ENCODE measurements around the gene ARFGAP2.

DNA sequence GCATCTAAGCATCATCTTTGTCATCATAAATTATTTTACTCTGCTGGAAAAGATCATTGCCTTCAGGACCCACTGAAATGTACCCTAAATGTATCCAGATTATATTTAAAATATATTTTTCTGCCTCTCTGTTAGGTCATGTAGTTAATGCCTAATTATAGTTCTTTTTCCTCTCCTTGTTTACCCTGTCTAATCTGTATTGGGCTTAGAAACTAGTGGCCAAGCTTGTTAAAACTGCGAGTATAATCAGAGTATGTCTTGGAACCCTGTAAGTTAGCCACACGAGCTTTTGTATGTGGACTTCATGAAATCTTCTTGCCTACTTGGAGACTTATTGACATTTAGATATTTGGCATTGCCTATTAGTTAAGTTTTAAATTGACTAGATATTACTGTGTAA is 55.6 kb downstream of the ARFGAP2 start:
- TF ChIP-seq, protein P1, sequence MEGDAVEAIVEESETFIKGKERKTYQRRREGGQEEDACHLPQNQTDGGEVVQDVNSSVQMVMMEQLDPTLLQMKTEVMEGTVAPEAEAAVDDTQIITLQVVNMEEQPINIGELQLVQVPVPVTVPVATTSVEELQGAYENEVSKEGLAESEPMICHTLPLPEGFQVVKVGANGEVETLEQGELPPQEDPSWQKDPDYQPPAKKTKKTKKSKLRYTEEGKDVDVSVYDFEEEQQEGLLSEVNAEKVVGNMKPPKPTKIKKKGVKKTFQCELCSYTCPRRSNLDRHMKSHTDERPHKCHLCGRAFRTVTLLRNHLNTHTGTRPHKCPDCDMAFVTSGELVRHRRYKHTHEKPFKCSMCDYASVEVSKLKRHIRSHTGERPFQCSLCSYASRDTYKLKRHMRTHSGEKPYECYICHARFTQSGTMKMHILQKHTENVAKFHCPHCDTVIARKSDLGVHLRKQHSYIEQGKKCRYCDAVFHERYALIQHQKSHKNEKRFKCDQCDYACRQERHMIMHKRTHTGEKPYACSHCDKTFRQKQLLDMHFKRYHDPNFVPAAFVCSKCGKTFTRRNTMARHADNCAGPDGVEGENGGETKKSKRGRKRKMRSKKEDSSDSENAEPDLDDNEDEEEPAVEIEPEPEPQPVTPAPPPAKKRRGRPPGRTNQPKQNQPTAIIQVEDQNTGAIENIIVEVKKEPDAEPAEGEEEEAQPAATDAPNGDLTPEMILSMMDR (IDR thresholded peaks at IDR 0.05; ENCODE audit: borderline replicate concordance, extremely low read depth, low read length, poor library complexity, severe bottlenecking): no peak
- TF ChIP-seq EZH2 (IDR thresholded peaks at IDR 0.05; ENCODE audit: borderline replicate concordance, low read depth, low read length, severe bottlenecking): no peak

Data from DND-41 (cell line).